ENCODE measurements around the gene FXYD5.

DNA sequence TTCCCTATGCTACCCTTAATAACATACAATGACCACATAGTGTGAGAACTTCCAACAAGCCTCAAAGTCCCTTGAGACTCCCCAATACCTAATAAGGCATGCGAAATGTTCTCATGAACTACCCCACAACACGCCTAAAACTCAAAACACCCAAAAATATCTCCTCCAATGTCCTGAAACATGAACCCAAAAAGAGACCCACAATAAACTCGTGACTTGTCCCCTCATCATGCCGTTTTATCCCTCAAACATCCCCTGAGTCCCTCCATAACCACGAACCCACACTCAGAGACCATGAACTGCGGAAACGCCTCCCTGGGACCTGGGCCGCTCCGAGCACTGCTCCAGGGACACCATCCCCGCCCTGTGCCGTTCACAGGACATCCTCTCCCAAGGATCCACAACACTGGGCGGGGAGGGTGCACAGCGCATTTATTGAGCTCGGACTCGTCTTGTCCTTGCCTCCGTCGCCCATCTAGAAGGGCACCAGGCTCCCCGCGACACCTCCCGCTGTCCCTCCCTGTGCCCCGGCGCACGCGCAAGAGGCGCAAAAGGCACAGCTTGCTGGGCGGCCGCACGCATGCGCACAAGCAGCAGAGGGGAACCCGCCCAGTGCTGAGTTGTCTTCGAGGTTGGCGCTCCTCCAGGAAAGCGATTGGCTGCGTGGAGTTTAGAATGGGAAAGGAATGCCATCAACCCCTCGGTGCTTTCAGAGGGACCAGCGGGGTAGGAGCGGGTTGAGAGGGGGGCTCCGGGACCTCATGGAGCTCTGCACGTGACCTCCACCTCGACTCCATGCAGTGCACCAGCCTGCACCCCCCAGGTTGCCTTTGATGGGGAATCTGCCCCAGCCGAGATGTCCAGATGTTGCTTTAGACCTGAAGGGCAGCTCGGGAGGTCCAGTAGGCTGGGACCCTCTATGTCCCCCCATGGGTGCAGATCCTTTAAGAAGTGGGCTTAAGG, 30.2 kb upstream of the FXYD5 start:
- TF ChIP-seq, protein P1, sequence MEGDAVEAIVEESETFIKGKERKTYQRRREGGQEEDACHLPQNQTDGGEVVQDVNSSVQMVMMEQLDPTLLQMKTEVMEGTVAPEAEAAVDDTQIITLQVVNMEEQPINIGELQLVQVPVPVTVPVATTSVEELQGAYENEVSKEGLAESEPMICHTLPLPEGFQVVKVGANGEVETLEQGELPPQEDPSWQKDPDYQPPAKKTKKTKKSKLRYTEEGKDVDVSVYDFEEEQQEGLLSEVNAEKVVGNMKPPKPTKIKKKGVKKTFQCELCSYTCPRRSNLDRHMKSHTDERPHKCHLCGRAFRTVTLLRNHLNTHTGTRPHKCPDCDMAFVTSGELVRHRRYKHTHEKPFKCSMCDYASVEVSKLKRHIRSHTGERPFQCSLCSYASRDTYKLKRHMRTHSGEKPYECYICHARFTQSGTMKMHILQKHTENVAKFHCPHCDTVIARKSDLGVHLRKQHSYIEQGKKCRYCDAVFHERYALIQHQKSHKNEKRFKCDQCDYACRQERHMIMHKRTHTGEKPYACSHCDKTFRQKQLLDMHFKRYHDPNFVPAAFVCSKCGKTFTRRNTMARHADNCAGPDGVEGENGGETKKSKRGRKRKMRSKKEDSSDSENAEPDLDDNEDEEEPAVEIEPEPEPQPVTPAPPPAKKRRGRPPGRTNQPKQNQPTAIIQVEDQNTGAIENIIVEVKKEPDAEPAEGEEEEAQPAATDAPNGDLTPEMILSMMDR (IDR thresholded peaks at IDR 0.05), result no peak
- peak; percentile 86 for TF ChIP-seq POLR2A (IDR thresholded peaks at IDR 0.05)
